Fibroblast of the aortic adventitia (primary cell): ENCODE data around the gene IST1. TPM values are rescaled to one million over a fixed set of nuclear protein-coding genes. Genes with fewer than 3 reads are reported as not detected.
"Not testable (repeated sequence)": the region's sequence is repeated elsewhere in the genome, so short reads cannot be mapped to it uniquely, and the experiment has no call there.

Source experiments
- DNase-seq: peaks from one replicate; pipeline ENCODE4 v3.0.0-alpha.2; 2010; ENCODE audit warnings: low read depth
- H3K4me3 ChIP-seq: 2 replicates; pipeline ENCODE4 v1.5.1; 2011; ENCODE audit warnings: low read depth, mild to moderate bottlenecking, control low read depth, low read length, moderate library complexity
- CTCF ChIP-seq: IDR thresholded peaks from 2 replicates; pipeline ENCODE4 v1.5.1; 2011; ENCODE audit warnings: mild to moderate bottlenecking, low read length, control low read depth, inconsistent platforms; ENCODE audit not compliant: insufficient read depth
- total RNA-seq: library from RNA; depleted of rRNA; stranded (reverse); fragments of >200 nt; gene quantifications from 2 replicates; pipeline ENCODE4 v1.2.3, GENCODE V29; 2012; ENCODE audit warnings: low replicate concordance

Gene IST1
- total RNA-seq, 1 donor = 172 TPM

DNA sequence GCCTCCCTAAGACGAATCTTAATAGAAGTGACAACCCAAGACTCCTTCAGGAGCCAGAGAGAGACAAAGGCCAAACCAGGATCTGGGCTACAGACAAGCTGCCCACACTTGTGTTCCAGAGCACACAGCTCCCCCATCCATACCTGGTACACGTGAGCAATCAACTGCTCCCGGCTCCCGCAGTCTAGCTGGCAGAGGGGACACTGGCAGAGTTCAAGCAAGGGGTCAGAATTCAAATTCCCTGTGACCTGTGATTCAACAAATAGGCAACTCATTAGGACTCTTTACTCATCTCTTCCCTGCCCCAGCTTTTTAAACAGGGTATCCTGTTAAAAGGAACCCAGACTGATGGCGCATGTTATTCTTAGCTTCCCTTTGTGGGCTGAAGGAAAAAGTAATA lies 31.3 kb upstream of the IST1 start:
- DNase-seq = no peak

GRCh38 chr16:71865173-71865863 lies 30.0 kb upstream of the IST1 start:
- TF ChIP-seq CTCF = no peak
- H3K4me3 ChIP-seq = no peak overlapping the region
- DNase-seq = no peak

More for the DNA sequence above, 31.3 kb upstream of the IST1 start:
- H3K4me3 ChIP-seq = no peak overlapping the region
- no peak for TF ChIP-seq CTCF

DNA sequence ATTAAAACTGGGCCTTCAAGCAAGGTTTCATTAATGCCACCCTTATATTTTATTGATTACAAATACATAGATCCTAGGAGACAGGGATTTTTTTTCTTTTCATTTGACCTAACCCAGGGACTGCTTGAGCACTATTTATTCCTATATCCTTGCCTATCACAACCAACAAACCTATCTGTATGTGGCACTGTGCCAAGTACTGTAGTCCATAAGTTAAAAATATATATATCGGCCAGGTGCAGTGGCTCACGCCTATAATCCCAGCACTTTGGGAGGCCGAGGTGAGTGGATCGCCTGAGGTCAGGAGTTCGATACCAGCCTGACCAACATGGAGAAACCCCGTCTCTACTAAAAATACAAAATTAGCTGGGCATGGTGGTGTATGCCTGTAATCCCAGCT lies 28.2 kb upstream of the IST1 start:
- not testable (repeated sequence) for H3K4me3 ChIP-seq, DNase-seq

- no peak overlapping the region for H3K4me3 ChIP-seq
- DNase-seq = no peak
- TF ChIP-seq CTCF = peak; percentile 22
Measured at GRCh38 chr16:71867939-71868338, 27.4 kb upstream of the IST1 start.

DNA sequence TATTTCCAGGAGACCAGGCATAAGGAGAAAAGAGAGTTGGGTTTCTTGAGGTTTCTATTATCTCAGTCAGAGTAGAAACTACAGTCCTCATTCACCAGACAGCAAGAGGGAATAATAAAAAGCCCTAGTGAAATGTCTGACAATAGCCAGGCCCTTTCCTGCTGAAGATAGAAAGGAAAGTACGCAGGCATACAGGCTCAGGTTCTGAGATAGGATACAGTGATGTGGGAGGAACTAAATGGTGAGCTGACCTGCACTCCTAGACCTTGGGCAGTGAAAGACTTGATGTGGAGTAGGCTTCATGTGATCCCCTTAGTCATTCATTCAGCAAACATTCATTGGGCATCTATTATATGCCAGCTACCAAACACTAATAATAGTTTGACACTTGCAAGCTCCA lies 26.2 kb upstream of the IST1 start:
- no peak for TF ChIP-seq CTCF
- DNase-seq = no peak
- H3K4me3 ChIP-seq = no peak overlapping the region

DNA sequence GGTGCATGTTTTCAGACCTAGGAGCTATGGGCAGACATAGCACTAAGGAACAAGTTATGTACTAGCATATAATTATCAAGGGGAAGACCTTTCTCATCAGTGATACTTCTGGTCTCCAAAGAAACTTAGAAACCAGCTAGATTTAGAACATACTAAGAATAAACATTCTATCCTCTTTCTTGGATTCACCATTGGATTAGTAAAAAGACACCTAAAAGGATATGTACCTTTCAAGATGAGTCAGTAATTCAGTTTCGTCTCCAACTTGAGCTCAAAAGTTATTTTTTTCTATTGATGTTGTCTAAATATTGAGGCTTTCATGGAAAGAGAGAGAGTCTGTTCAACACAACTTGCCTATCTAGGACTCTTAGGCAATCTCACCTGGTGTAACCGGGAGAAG lies 24.5 kb upstream of the IST1 start:
- no peak overlapping the region for H3K4me3 ChIP-seq
- TF ChIP-seq CTCF = no peak
- DNase-seq = no peak

DNA sequence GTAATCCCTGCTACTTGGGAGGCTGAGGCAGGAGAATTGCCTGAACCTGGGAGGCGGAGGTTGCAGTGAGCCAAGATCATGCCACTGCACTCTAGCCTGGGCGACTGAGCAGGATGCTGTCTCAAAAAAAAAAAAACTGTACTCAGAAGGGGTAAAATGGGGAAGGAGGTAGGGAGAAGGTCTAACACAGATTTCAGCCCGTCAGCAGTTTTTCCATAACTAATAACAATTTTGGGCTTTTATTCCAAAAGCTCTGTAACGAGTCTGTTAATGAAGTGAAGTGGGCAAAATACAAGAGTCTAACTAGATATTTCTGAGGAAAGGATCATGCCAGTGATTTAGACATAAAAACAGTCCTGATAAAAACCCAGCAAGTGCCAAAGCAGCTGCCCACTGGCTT lies 22.1 kb upstream of the IST1 start:
- no peak overlapping the region for H3K4me3 ChIP-seq
- TF ChIP-seq CTCF = no peak
- no peak for DNase-seq
